Measurements from ENCODE around the gene ULK4. TPM values are rescaled to one million over a fixed set of nuclear protein-coding genes. Genes with fewer than 3 reads are reported as not detected.

Gene ULK4
- total RNA-seq, 4 donors from 2014 or later, result 13.3 to 23.4 (median 17.9) TPM

- Histone ChIP-seq H3K36me3 (no peaks in the 10 kb centered on the region), H3K27ac (no peak overlapping the region), H3K9me3 (no peaks in the 10 kb centered on the region), H3K4me1 (no peaks in the 10 kb centered on the region), H3K4me3 (no peak overlapping the region), H3K27me3 (no peaks in the 10 kb centered on the region)
- no peak for DNase-seq (ENCODE audit: low spot score in 2 of 2)
- 92 to 96% methylated on average over 2 of the region's 2 CpGs for WGBS, 2 donors
- no peak for TF ChIP-seq POLR2A (IDR thresholded peaks at IDR 0.05)
- no peak for TF ChIP-seq EP300 (IDR thresholded peaks at IDR 0.05)
- no peak for TF ChIP-seq CTCF (IDR thresholded peaks at IDR 0.05)
These were observed 463.1 kb downstream of the ULK4 start for GRCh38 chr3:41498847-41499246.

GRCh38 chr3:41490360-41490759 is 471.5 kb downstream of the ULK4 start:
- TF ChIP-seq EP300 (IDR thresholded peaks at IDR 0.05) (no peak), POLR2A (IDR thresholded peaks at IDR 0.05) (no peak), CTCF (IDR thresholded peaks at IDR 0.05) (no peak)
- Histone ChIP-seq H3K4me1 (no peaks in the 10 kb centered on the region), H3K9me3 (no peaks in the 10 kb centered on the region), H3K27ac (no peak overlapping the region), H3K36me3 (no peaks in the 10 kb centered on the region), H3K27me3 (no peaks in the 10 kb centered on the region), H3K4me3 (no peak overlapping the region)
- DNase-seq (ENCODE audit: low spot score in 2 of 2), result no peak
- 91% methylated on average over 2 of the region's 2 CpGs for WGBS, 2 donors

GRCh38 chr3:41489231-41489630 is 472.7 kb downstream of the ULK4 start:
- Histone ChIP-seq H3K9me3 (no peaks in the 10 kb centered on the region), H3K27ac (no peak overlapping the region), H3K27me3 (no peaks in the 10 kb centered on the region), H3K4me3 (no peak overlapping the region), H3K4me1 (no peaks in the 10 kb centered on the region), H3K36me3 (no peaks in the 10 kb centered on the region)
- 43 to 52% methylated on average over 1 of the region's 1 CpG for WGBS, 2 donors
- TF ChIP-seq POLR2A (IDR thresholded peaks at IDR 0.05) (no peak), CTCF (IDR thresholded peaks at IDR 0.05) (no peak)
- DNase-seq (ENCODE audit: low spot score in 2 of 2), result no peak

GRCh38 chr3:41488501-41488900 is 473.4 kb downstream of the ULK4 start:
- Histone ChIP-seq H3K36me3 (no peaks in the 10 kb centered on the region), H3K4me1 (no peaks in the 10 kb centered on the region), H3K9me3 (no peaks in the 10 kb centered on the region), H3K27me3 (no peaks in the 10 kb centered on the region), H3K27ac (no peak overlapping the region), H3K4me3 (no peak overlapping the region)
- no peak for DNase-seq (ENCODE audit: low spot score in 2 of 2)
- TF ChIP-seq CTCF (IDR thresholded peaks at IDR 0.05) (no peak), POLR2A (IDR thresholded peaks at IDR 0.05) (no peak), EP300 (IDR thresholded peaks at IDR 0.05) (no peak)

GRCh38 chr3:41485484-41485883 is 476.4 kb downstream of the ULK4 start:
- TF ChIP-seq POLR2A (IDR thresholded peaks at IDR 0.05) (no peak), CTCF (IDR thresholded peaks at IDR 0.05) (no peak), EP300 (IDR thresholded peaks at IDR 0.05) (no peak)
- WGBS, 2 donors, result 93 to 94% methylated on average over 4 of the region's 4 CpGs
- Histone ChIP-seq H3K4me3 (no peak overlapping the region), H3K9me3 (no peaks in the 10 kb centered on the region), H3K4me1 (no peaks in the 10 kb centered on the region), H3K27me3 (no peaks in the 10 kb centered on the region), H3K36me3 (no peaks in the 10 kb centered on the region), H3K27ac (no peak overlapping the region)
- no peak for DNase-seq (ENCODE audit: low spot score in 2 of 2)

Data from tibial nerve (tissue), 4 donors.